Measurements from ENCODE around the gene PISD.

DNA sequence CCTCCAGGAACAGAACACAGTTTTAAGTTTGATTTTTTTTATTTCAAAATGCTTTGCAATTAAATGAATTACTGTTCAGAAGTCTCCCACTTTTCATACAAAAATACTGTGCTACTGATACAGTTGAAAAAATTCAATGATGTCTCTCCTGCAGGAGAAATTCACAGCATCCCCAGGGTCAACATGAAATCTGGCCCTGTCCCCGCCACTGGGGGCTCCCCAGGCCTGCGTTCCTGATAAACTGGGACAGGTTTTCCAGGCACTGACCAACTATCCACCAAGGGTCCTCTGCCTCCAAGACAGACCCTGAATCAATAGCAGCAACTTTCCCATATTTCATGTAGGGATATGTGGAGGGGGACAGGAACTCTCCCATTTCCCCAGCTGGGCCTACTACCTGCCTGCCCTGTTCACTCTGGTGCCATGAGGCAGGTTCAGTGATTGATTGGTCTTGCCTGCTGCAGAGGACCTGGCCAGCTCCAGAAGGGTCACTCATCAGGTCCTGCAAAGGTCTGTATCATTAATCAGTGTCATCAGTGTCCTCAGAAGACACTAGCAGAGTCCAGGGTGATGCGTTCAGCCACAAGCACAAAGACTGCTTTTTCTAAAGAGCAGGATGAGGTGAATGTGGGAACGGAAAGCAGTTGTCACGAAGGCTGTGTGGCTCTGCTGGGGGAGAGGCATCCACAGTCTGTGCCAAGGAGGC, 43.4 kb downstream of the PISD start:
- no peak for TF ChIP-seq POLR2A (IDR thresholded peaks at IDR 0.05)
- TF ChIP-seq, protein P1, sequence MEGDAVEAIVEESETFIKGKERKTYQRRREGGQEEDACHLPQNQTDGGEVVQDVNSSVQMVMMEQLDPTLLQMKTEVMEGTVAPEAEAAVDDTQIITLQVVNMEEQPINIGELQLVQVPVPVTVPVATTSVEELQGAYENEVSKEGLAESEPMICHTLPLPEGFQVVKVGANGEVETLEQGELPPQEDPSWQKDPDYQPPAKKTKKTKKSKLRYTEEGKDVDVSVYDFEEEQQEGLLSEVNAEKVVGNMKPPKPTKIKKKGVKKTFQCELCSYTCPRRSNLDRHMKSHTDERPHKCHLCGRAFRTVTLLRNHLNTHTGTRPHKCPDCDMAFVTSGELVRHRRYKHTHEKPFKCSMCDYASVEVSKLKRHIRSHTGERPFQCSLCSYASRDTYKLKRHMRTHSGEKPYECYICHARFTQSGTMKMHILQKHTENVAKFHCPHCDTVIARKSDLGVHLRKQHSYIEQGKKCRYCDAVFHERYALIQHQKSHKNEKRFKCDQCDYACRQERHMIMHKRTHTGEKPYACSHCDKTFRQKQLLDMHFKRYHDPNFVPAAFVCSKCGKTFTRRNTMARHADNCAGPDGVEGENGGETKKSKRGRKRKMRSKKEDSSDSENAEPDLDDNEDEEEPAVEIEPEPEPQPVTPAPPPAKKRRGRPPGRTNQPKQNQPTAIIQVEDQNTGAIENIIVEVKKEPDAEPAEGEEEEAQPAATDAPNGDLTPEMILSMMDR (IDR thresholded peaks at IDR 0.05), result no peak

All from adrenal gland (tissue), 5 donors.